ENCODE data around the gene ALDH6A1. TPM values are rescaled to one million over a fixed set of nuclear protein-coding genes. Genes with fewer than 3 reads are reported as not detected.

ALDH6A1 gene
- total and polyA plus RNA-seq, 2 of the 13 experiments (the other 11 are each of a cell fraction or from before 2014, with no cell fraction given) = 26.9 to 49.9 TPM

GRCh38 chr14:74018586-74019407 is 65.5 kb downstream of the ALDH6A1 start, which contains the start of the genes BBOF1 and ENTPD5 (continued):
- TF ChIP-seq, protein P1, sequence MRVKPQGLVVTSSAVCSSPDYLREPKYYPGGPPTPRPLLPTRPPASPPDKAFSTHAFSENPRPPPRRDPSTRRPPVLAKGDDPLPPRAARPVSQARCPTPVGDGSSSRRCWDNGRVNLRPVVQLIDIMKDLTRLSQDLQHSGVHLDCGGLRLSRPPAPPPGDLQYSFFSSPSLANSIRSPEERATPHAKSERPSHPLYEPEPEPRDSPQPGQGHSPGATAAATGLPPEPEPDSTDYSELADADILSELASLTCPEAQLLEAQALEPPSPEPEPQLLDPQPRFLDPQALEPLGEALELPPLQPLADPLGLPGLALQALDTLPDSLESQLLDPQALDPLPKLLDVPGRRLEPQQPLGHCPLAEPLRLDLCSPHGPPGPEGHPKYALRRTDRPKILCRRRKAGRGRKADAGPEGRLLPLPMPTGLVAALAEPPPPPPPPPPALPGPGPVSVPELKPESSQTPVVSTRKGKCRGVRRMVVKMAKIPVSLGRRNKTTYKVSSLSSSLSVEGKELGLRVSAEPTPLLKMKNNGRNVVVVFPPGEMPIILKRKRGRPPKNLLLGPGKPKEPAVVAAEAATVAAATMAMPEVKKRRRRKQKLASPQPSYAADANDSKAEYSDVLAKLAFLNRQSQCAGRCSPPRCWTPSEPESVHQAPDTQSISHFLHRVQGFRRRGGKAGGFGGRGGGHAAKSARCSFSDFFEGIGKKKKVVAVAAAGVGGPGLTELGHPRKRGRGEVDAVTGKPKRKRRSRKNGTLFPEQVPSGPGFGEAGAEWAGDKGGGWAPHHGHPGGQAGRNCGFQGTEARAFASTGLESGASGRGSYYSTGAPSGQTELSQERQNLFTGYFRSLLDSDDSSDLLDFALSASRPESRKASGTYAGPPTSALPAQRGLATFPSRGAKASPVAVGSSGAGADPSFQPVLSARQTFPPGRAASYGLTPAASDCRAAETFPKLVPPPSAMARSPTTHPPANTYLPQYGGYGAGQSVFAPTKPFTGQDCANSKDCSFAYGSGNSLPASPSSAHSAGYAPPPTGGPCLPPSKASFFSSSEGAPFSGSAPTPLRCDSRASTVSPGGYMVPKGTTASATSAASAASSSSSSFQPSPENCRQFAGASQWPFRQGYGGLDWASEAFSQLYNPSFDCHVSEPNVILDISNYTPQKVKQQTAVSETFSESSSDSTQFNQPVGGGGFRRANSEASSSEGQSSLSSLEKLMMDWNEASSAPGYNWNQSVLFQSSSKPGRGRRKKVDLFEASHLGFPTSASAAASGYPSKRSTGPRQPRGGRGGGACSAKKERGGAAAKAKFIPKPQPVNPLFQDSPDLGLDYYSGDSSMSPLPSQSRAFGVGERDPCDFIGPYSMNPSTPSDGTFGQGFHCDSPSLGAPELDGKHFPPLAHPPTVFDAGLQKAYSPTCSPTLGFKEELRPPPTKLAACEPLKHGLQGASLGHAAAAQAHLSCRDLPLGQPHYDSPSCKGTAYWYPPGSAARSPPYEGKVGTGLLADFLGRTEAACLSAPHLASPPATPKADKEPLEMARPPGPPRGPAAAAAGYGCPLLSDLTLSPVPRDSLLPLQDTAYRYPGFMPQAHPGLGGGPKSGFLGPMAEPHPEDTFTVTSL (CRISPR knock-in tag; IDR thresholded peaks at IDR 0.05; ENCODE audit: borderline replicate concordance) = no peak
- TF ChIP-seq TAF15 (IDR thresholded peaks at IDR 0.05; ENCODE audit: low read depth, low read length, poor library complexity, severe bottlenecking) = no peak
- TF ChIP-seq SKIL (CRISPR knock-in tag; IDR thresholded peaks at IDR 0.05; ENCODE audit: borderline replicate concordance) = no peak
- TF ChIP-seq, protein P2, sequence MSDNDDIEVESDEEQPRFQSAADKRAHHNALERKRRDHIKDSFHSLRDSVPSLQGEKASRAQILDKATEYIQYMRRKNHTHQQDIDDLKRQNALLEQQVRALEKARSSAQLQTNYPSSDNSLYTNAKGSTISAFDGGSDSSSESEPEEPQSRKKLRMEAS (IDR thresholded peaks at IDR 0.05) = peak; percentile 78
- TF ChIP-seq KDM4B (CRISPR knock-in tag; IDR thresholded peaks at IDR 0.05) = no peak
- peak; percentile 52; the same call in 1 of the 2 replicates for TF ChIP-seq IKZF5 (CRISPR knock-in tag; IDR thresholded peaks at IDR 0.05)
- no peak for TF ChIP-seq FOXJ3 (CRISPR knock-in tag; IDR thresholded peaks at IDR 0.05; ENCODE audit: borderline replicate concordance)
- TF ChIP-seq PRMT3 (CRISPR knock-in tag; IDR thresholded peaks at IDR 0.05; ENCODE audit: borderline replicate concordance, low read depth) = 0 out of 2 replicates have a peak, but pooled peaks have one; percentile 55
- TF ChIP-seq ZNF142 (CRISPR knock-in tag; IDR thresholded peaks at IDR 0.05) = peak; percentile 84
- peak; percentile 85 for TF ChIP-seq NR2C2 (CRISPR knock-in tag; IDR thresholded peaks at IDR 0.05; ENCODE audit: borderline replicate concordance)
- TF ChIP-seq SMARCE1 (IDR thresholded peaks at IDR 0.05; ENCODE audit: borderline replicate concordance) = no peak
- TF ChIP-seq NRL (CRISPR knock-in tag; IDR thresholded peaks at IDR 0.05; ENCODE audit: borderline replicate concordance) = peak; percentile 89

Data from HepG2 (cell line).